ENCODE data around the gene ZBTB8OS.
A peak's percentile ranks its signal among the peaks of the same experiment; 100 is the strongest.
"Not testable (repeated sequence)": the region's sequence is repeated elsewhere in the genome, so short reads cannot be mapped to it uniquely, and the experiment has no call there.

Gene ZBTB8OS

GRCh38 chr1:32647308-32648134 is 2.8 kb downstream of the ZBTB8OS start:
- no peak for DNase-seq (ENCODE audit: low spot score)

DNA sequence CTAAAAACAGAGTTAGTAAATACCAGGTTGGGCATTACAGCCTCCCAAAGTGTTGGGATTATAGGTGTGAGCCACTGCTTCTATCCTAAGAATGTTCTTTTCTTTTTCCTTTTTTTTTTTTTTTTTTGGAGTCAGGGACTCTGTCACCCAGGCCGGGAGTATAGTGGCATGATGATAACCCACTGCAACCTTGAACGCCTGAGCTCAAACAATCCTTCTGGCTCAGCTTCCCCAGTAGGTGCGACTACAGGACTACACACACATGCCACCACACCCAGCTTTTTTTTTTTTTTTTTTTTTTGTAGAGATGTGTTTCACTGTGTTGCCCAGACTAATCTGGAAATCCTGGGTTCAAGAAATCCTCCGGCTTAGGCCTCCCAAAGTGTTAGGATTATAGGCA is 5.9 kb downstream of the ZBTB8OS start:
- no peak for DNase-seq (ENCODE audit: low spot score)

DNA sequence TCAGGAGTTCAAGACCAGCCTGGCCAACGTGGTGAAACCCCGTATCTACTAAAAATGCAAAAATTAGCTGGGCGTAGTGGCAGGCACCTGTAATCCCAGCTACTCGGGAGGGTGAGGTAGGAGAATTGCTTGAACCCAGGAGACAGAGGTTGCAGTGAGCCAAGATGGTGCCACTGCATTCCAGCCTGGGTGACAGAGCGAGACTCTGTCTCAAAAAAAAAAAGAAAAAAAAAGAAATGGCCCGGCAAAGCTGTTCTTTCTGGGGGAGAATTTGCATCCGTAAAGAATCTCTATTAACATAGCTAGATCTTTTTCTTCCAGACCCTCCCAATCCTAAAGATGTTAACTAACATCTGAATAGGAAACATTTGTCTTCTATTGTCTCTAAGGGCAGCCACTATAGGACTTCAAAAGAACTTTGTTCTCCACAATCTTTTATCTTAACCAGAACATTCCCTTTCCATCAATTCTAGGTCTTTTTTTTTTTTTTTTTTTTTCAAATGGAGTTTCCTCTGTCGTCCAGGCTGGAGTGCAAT is 8.0 kb downstream of the ZBTB8OS start:
- DNase-seq (ENCODE audit: low spot score), result not testable (repeated sequence)

- no peak for DNase-seq (ENCODE audit: low spot score)
Observed at GRCh38 chr1:32639489-32640075, 10.8 kb downstream of the ZBTB8OS start.

DNA sequence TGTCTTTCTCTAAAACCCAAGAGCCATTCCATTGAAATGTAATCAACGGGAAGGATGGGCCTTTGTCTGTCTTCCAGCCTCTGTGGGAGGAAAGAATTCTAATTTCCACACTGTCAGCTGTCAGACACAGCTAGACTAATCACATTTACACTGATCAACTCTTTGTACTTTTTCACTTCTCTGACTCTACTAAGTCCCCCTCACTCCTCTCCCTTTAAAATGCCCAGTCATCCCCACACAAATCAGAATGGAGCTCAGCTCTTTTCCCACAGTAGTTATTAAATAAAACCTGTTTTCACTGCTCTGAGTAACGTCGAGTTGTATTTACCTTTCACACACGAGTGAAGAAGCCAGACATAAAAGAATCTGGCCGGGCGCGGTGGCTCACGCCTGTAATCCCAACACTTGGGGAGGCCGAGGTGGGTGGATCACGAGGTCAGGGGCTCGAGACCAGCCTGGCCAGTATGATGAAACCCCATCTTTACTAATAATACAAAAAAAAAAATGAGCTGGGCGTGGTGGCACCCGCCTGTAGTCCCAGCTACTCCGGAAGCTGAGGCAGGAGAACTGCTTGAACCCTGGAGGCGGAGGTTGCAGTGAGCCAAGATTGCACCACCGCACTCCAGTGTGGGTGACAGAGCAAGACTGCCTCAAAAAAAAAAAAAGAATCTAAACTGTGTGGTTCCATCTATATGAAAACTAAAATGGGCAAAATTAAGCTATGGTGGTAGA is 13.3 kb downstream of the ZBTB8OS start:
- no peak for DNase-seq (ENCODE audit: low spot score)

DNA sequence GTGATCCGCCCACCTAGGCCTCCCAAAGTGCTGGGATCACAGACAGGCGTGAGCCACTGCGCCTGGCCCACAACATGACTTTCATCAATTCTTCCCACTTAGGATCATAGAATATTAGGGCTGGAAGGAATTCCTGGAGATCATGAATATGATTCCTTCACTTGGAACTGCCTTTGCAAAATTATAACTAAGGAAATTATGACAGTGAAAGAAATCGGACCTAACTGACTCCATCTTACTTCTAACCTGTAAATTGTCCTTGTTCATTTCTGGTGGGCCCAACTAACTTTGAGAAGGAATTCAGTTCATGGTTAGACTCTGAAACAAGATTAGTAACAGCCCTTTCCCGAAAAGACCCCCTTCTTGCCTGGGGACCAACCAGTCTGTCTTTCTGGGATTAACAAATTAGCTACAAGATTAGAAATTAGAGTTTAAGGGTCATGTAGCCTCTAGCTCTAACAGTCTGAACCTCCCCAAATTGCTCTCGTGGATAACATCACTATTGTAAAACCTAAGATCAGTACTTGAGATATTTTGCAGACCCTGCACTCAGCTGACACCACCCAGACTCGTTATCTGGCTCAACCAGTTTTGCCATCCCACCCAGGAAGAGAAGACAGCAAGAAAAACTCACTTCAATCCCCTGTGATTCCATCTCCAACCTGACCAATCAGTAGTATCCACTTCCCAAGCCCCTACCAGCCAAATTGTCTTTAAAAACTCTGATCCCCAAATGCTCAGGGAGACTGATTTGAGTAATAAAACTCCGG is 14.7 kb downstream of the ZBTB8OS start:
- DNase-seq (ENCODE audit: low spot score), result no peak

DNA sequence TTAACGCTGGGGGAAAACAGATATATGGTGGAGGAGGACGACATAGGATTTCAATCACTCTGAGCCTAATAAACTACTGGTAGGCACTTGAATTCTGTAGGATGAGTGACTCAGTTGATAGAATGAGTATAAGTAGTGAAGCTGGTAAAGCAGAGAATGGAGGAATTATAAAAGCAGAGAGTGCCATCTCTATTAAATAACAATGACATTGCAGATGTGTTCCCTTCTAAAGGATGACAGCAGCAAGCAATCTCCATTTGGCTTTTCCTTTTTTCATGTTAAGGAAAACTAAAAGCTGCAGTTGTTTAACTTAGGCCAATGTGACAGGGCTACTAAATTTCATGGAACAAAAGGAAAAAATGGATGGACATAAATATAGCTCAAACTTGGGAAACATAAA is 17.5 kb downstream of the ZBTB8OS start:
- DNase-seq (ENCODE audit: low spot score), result no peak

GRCh38 chr1:32630173-32630572 is 20.2 kb downstream of the ZBTB8OS start:
- not testable (repeated sequence) for DNase-seq (ENCODE audit: low spot score)

DNA sequence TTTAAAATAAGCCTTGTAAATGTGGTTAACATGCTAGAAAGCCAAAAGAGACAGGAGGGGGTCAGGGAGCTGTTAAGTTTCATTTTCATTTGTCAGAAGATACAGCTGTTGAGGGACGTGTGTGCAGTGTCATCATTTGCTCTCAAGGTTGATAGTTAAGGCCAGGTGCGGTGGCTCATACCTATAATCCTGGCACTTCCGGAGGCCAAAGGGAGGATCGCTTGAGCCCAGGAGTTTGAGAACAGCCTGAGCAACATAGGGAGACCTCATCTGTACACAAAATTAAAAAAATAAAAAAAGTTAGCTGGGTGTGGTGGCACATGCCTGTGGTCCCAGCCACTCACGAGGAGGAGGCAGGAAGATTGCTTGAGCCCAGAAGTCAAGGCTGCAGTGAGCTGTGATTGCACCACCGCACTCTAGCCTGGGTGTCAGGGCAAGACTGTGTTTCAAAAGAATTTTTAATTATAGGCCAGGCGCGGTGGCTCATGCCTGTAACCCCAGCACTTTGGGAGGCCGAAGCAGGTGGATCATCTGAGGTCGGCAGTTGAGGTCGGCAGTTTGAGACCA is 22.7 kb downstream of the ZBTB8OS start:
- no peak for DNase-seq (ENCODE audit: low spot score)

- DNase-seq (ENCODE audit: low spot score), result no peak
Observed at GRCh38 chr1:32626176-32626575, 24.2 kb downstream of the ZBTB8OS start.

DNA sequence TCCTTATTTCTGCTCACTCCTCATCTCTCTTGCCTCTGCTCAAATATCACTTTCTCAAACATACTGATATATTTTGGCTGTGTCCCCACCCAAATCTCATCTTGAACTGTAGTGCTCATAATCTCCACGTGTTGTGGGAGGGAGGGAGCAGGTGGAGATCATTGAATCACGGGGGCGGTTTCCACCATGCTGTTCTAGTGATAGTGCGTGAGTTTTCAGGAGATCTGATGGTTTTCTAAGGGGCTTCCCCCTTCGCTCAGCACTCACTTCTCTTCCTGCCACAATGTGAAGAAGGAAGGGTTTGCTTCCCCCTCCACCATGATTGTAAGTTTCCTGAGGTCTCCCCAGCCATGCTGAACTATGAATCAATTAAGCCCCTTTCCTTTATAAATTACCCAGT is 26.6 kb downstream of the ZBTB8OS start:
- no peak for DNase-seq (ENCODE audit: low spot score)

- DNase-seq (ENCODE audit: low spot score), result no peak
Observed at GRCh38 chr1:32622806-32623681, 27.3 kb downstream of the ZBTB8OS start.

- DNase-seq (ENCODE audit: low spot score), result no peak
Observed at GRCh38 chr1:32622205-32622604, 28.1 kb downstream of the ZBTB8OS start.

GRCh38 chr1:32619701-32620485 is 30.5 kb downstream of the ZBTB8OS start:
- DNase-seq (ENCODE audit: low spot score), result no peak

GRCh38 chr1:32618673-32619221 is 31.6 kb downstream of the ZBTB8OS start:
- no peak for DNase-seq (ENCODE audit: low spot score)

DNA sequence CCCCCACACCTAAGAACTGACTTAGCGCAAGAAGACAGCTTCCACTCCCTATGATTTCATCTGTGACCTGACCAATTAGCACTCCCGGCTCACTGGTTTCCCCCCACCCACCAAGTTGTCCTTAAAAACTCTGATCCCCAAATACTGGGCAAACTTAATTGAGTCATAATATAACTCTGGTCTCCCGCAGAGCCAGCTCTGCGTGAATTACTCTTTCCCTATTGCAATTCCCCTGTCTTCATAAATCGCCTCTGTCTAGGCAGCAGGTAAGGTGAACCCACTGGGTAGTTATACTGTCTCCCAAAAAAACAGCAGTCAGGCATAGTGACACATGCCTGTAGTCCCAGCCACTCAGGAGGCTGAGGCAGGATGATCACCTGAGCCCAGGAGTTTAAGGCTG is 36.9 kb downstream of the ZBTB8OS start:
- DNase-seq (ENCODE audit: low spot score), result no peak

DNA sequence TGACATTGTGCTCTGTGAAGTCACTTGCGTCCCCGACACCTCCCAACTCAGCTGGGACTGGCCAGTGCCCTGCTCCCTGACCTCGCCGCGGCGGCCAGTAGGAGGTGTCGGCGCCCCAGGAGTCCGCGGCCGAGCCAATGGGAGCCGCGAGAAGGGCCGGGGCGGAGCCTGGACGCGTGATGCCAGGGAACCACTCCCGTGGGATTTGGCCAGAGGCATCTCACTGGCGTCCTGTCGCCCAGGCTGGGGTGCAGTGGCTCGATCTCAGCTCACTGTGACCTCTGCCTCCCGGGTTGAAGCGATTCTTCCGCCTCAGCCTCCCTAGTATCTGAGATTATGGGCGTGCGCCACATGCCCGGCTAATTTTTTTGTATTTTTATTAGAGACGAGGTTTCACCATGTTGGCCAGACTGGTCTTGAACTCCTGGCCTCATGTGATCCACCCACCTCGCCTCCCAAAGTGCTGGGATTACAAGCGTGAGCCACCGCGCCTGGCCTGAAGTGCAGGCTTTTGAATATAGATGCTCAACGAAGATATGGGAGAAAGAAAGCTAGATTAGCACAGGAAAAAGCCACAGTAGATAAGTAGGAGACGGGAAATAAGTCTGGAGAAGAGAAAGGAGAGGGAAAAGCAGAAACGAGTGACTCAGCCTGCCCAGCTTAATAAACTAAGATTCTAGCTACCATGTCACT is 38.0 kb downstream of the ZBTB8OS start:
- DNase-seq (ENCODE audit: low spot score), result peak; percentile 89

GRCh38 chr1:32611859-32612188 is 38.5 kb downstream of the ZBTB8OS start:
- DNase-seq (ENCODE audit: low spot score), result no peak

GRCh38 chr1:32609180-32609579 is 41.2 kb downstream of the ZBTB8OS start:
- DNase-seq (ENCODE audit: low spot score), result no peak

All from HuH-7 (cell line).